Peyer's patch (tissue), 4 donors: Measurements from ENCODE around the gene SYNPR.

ENCODE experiments used
- POLR2A ChIP-seq, 2 donors: fragments of 450-650 bp; IDR thresholded peaks; one replicate each; pipeline ENCODE4 v1.5.1; 2017; ENCODE audit warnings: antibody characterized with exemption in 2 of 2, mild to moderate bottlenecking in 2 of 2, moderate library complexity in 2 of 2
- TF ChIP-seq, protein P1 (sequence below), 6 experiments: fragments of 450-650 bp in 4 of 6; fragments of 200-600 bp in 2 of 6; sonication (generic) in 1 of 6; IDR thresholded peaks; one replicate each; pipeline ENCODE4 v1.5.1; 2017 to 2019; ENCODE audit warnings: antibody characterized with exemption in 6 of 6, mild to moderate bottlenecking in 3 of 6, moderate library complexity in 1 of 6

GRCh38 chr3:63656786-63657185, 378.7 kb downstream of the SYNPR start:
- TF ChIP-seq, protein P1, sequence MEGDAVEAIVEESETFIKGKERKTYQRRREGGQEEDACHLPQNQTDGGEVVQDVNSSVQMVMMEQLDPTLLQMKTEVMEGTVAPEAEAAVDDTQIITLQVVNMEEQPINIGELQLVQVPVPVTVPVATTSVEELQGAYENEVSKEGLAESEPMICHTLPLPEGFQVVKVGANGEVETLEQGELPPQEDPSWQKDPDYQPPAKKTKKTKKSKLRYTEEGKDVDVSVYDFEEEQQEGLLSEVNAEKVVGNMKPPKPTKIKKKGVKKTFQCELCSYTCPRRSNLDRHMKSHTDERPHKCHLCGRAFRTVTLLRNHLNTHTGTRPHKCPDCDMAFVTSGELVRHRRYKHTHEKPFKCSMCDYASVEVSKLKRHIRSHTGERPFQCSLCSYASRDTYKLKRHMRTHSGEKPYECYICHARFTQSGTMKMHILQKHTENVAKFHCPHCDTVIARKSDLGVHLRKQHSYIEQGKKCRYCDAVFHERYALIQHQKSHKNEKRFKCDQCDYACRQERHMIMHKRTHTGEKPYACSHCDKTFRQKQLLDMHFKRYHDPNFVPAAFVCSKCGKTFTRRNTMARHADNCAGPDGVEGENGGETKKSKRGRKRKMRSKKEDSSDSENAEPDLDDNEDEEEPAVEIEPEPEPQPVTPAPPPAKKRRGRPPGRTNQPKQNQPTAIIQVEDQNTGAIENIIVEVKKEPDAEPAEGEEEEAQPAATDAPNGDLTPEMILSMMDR (IDR thresholded peaks at IDR 0.05), result no peak
- TF ChIP-seq POLR2A (IDR thresholded peaks at IDR 0.05), result no peak
